CD14-positive monocyte (primary cell): ENCODE data around the gene ZNF554. TPM values are rescaled to one million over a fixed set of nuclear protein-coding genes. Genes with fewer than 3 reads are reported as not detected.

Experiments
- DNase-seq, 3 donors: peaks; one replicate each; pipeline ENCODE4 v3.0.0-alpha.2; 2011 to 2022
- H2AFZ ChIP-seq: 2 replicates; pipeline ENCODE4 v1.6.0; 2012; ENCODE audit warnings: mild to moderate bottlenecking, low read depth, low read length, inconsistent platforms; ENCODE audit not compliant: insufficient read depth, poor library complexity, severe bottlenecking
- H3K27ac ChIP-seq, 2 donors: 1 replicate in 1 of 2; 2 replicates in 1 of 2; pipeline ENCODE4 v1.5.1; 2012 to 2013; ENCODE audit warnings: low read length in 2 of 2, control low read depth in 1 of 2, inconsistent platforms in 1 of 2, low read depth in 1 of 2, mild to moderate bottlenecking in 1 of 2
- H3K27me3 ChIP-seq, 2 donors: one replicate each; pipeline versions ENCODE4 v1.6.0 to v1.6.1; 2011 to 2013; ENCODE audit warnings: low read length in 2 of 2; ENCODE audit not compliant: control insufficient read depth in 2 of 2, insufficient read depth in 2 of 2
- H3K36me3 ChIP-seq, 2 donors: replicated peaks in 1 of 2; 1 replicate in 1 of 2; 2 replicates in 1 of 2; pipeline versions ENCODE4 v1.5.1 to v1.6.1; 2012 to 2013; ENCODE audit warnings: low read length in 2 of 2, control low read depth in 1 of 2, inconsistent platforms in 1 of 2, mild to moderate bottlenecking in 1 of 2; ENCODE audit not compliant: insufficient read depth in 2 of 2, control insufficient read depth in 1 of 2
- H3K4me1 ChIP-seq, 2 donors: 1 replicate in 1 of 2; 2 replicates in 1 of 2; pipeline versions ENCODE4 v1.5.1 to v1.6.1; 2012 to 2013; ENCODE audit warnings: low read length in 2 of 2, control low read depth in 1 of 2, inconsistent platforms in 1 of 2, mild to moderate bottlenecking in 1 of 2, moderate library complexity in 1 of 2; ENCODE audit not compliant: insufficient read depth in 2 of 2, control insufficient read depth in 1 of 2
- H3K4me2 ChIP-seq: replicated peaks from 2 replicates; pipeline ENCODE3; 2012; ENCODE audit warnings: low read length, moderate library complexity, mild to moderate bottlenecking; ENCODE audit not compliant: poor library complexity, severe bottlenecking; ENCODE audit errors: extremely low read depth
- H3K4me3 ChIP-seq, 3 experiments: fragments of 200-600 bp in 1 of 3; sonication (generic) in 1 of 3; replicated peaks in 1 of 3; 1 replicate in 2 of 3; 2 replicates in 1 of 3; pipeline ENCODE4 v1.5.1; 2011 to 2013; ENCODE audit warnings: low read length in 3 of 3, mild to moderate bottlenecking in 3 of 3, control low read depth in 2 of 3, low read depth in 2 of 3, inconsistent platforms in 1 of 3, moderate library complexity in 1 of 3
- H3K79me2 ChIP-seq: 2 replicates; pipeline ENCODE4 v1.6.0; 2012; ENCODE audit warnings: mild to moderate bottlenecking, control low read depth, inconsistent platforms, low read length, moderate library complexity; ENCODE audit not compliant: insufficient read depth
- H3K9ac ChIP-seq: 2 replicates; pipeline ENCODE4 v1.6.0; 2017; ENCODE audit warnings: low read length, mild to moderate bottlenecking; ENCODE audit not compliant: insufficient read depth, poor library complexity, severe bottlenecking
- H3K9me3 ChIP-seq, 2 donors: replicated peaks in 1 of 2; 1 replicate in 1 of 2; 2 replicates in 1 of 2; pipeline versions ENCODE4 v1.5.1 to v1.6.1; 2012 to 2013; ENCODE audit warnings: low read length in 2 of 2, control low read depth in 1 of 2; ENCODE audit not compliant: control insufficient read depth in 1 of 2, insufficient read depth in 1 of 2
- H4K20me1 ChIP-seq: 2 replicates; pipeline ENCODE4 v1.6.0; 2012; ENCODE audit warnings: mild to moderate bottlenecking, low read length, control low read depth, moderate library complexity; ENCODE audit not compliant: insufficient read depth
- H3K27ac Mint-ChIP-seq, 7 donors: one replicate each; pipeline ENCODE4 v1.8.0; 2020; ENCODE audit warnings: mild to moderate bottlenecking in 7 of 7, mixed read lengths in 7 of 7, moderate library complexity in 6 of 7, inconsistent platforms in 2 of 7
- H3K27me3 Mint-ChIP-seq, 3 donors: one replicate each; pipeline ENCODE4 v1.8.0; 2021 to 2022; ENCODE audit warnings: low read depth in 3 of 3, mild to moderate bottlenecking in 3 of 3, mixed read lengths in 3 of 3, moderate library complexity in 3 of 3, inconsistent platforms in 1 of 3
- H3K36me3 Mint-ChIP-seq, 2 donors: one replicate each; pipeline ENCODE4 v1.8.0; 2020; ENCODE audit warnings: mixed read lengths in 2 of 2, inconsistent platforms in 1 of 2, mild to moderate bottlenecking in 1 of 2
- H3K4me1 Mint-ChIP-seq: one replicate; pipeline ENCODE4 v1.8.0; 2020; ENCODE audit warnings: mild to moderate bottlenecking, mixed read lengths
- H3K4me3 Mint-ChIP-seq, 2 donors: one replicate each; pipeline ENCODE4 v1.8.0; 2020; ENCODE audit warnings: mild to moderate bottlenecking in 2 of 2, mixed read lengths in 2 of 2, moderate library complexity in 1 of 2
- H3K9me3 Mint-ChIP-seq, 7 donors: one replicate each; pipeline ENCODE4 v1.8.0; 2020 to 2022; ENCODE audit warnings: mixed read lengths in 7 of 7, mild to moderate bottlenecking in 6 of 7, moderate library complexity in 6 of 7, inconsistent platforms in 2 of 7
- CTCF ChIP-seq: fragments of 200-600 bp; IDR thresholded peaks from one replicate; pipeline ENCODE4 v1.8.0; 2022; ENCODE audit warnings: antibody characterized with exemption, mild to moderate bottlenecking
- WGBS: methylation state at CpG from one replicate; pipeline ENCODE4 v1.1.5; 2013; ENCODE audit warnings: missing lambda C conversion rate; ENCODE audit not compliant: insufficient coverage; 5-methylcytosine and 5-hydroxymethylcytosine counted together
- intact Hi-C, 2 donors: fragments of 100-400 bp; cut with micrococcal nuclease; formaldehyde crosslinking; loops; one replicate each; pipeline versions ENCODE4 v1.15.0 to v1.15.1; 2023
- polyA plus RNA-seq, 3 donors: library from polyadenylated mRNA; depleted of rRNA in 1 of 3; unstranded in 2 of 3; stranded (reverse) in 1 of 3; fragments of 300-500 nt in 2 of 3; fragments of >200 nt in 1 of 3; fragmentation: Illumina TruSeq in 2 of 3; gene quantifications; 1 replicate in 2 of 3; 2 replicates in 1 of 3; pipeline ENCODE4 v1.2.3, GENCODE V29; 2012 to 2021

The ZNF554 gene
- polyA plus RNA-seq, 3 donors, result 0.79 to 1.7 (median 0.91) TPM

- WGBS, result 100% methylated on average over 5 of the region's 7 CpGs
- no peak for TF ChIP-seq CTCF
- H3K4me3 Mint-ChIP-seq, result no peak overlapping the region
- peaks cover 37 to 84% of the 10 kb centered on the region in 2 donors for H3K36me3 Mint-ChIP-seq
- H3K27me3 Mint-ChIP-seq, result peaks cover 0 to 4% (median 0%) of the 10 kb centered on the region in 3 donors
- no peaks in the 10 kb centered on the region for H3K4me1 ChIP-seq
- no peaks in the 10 kb centered on the region for H3K79me2 ChIP-seq
- no peak overlapping the region for H3K27ac ChIP-seq
- no peak overlapping the region for H3K4me3 ChIP-seq
- no peak overlapping the region for H3K4me2 ChIP-seq
- intact Hi-C loops, result no loop called here
- H4K20me1 ChIP-seq, result no peaks in the 10 kb centered on the region
- H3K9me3 ChIP-seq, result no peaks in the 10 kb centered on the region
- no peaks in the 10 kb centered on the region for H3K4me1 Mint-ChIP-seq
- H3K9ac ChIP-seq, result no peak overlapping the region
- H3K27ac Mint-ChIP-seq, result peak overlapping the region in 2 of 7 donors; percentile 21 to 36
- H3K36me3 ChIP-seq, result peaks cover 21 to 52% of the 10 kb centered on the region in 2 donors
- H2AFZ ChIP-seq, result no peak overlapping the region
- no peaks in the 10 kb centered on the region for H3K27me3 ChIP-seq
- no peak for DNase-seq
- peaks cover 0 to 5% (median 0%) of the 10 kb centered on the region in 7 donors for H3K9me3 Mint-ChIP-seq
Observed at GRCh38 chr19:2798733-2799132, 20.9 kb upstream of the ZNF554 start.

GRCh38 chr19:2799273-2800020 lies 20.2 kb upstream of the ZNF554 start:
- peak overlapping the region in 2 of 7 donors; percentile 20 to 21 for H3K27ac Mint-ChIP-seq
- no peaks in the 10 kb centered on the region for H3K27me3 ChIP-seq
- H3K4me3 ChIP-seq, result no peak overlapping the region
- no peak overlapping the region for H3K9ac ChIP-seq
- H3K4me3 Mint-ChIP-seq, result no peak overlapping the region
- no peak overlapping the region for H3K27ac ChIP-seq
- no peak for DNase-seq
- peaks cover 0 to 4% (median 0%) of the 10 kb centered on the region in 3 donors for H3K27me3 Mint-ChIP-seq
- no peaks in the 10 kb centered on the region for H3K4me1 Mint-ChIP-seq
- H3K9me3 ChIP-seq, result no peaks in the 10 kb centered on the region
- no peaks in the 10 kb centered on the region for H3K4me1 ChIP-seq
- no peak overlapping the region for H3K4me2 ChIP-seq
- no peak overlapping the region for H2AFZ ChIP-seq
- H4K20me1 ChIP-seq, result no peaks in the 10 kb centered on the region
- WGBS, result 93% methylated on average over 41 of the region's 41 CpGs
- intact Hi-C loops, result no loop called here
- H3K79me2 ChIP-seq, result no peaks in the 10 kb centered on the region
- peaks cover 38 to 85% of the 10 kb centered on the region in 2 donors for H3K36me3 Mint-ChIP-seq
- no peak for TF ChIP-seq CTCF
- peaks cover 21 to 50% of the 10 kb centered on the region in 2 donors for H3K36me3 ChIP-seq
- peaks cover 0 to 5% (median 0%) of the 10 kb centered on the region in 7 donors for H3K9me3 Mint-ChIP-seq
